ENCODE results near the gene NCAM1.

The NCAM1 gene

DNA sequence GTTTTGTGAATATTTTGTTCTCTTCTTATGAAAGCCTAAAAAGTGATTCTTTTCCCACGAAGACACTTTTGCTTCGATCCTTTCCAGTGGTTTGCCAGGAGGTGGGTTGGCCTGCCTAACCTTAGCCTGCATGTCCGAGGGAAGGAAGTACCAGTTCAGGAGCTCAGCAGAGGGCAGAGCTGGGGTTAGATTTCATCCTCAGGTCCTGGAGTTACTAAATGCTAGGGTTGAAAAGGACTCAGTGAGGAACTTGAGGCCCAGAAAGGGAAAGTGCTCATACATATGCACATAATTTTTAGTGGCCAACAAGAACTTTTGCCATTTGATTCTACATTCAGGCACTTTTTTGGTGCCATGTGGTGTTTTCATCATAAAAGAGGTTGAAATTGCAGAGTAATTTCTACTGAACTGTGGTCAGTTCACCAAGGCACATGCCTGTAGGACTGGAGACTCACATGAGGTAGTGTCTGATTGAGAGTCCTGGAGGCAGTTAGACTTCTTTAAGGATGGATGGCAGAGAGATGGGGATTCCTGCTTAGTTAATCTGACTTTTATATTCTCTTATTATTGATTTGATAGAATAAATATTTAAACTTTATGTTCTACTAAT, 36.7 kb downstream of the NCAM1 start:
- no peak for DNase-seq (ENCODE audit: low read depth)
- H3K4me3 ChIP-seq (ENCODE audit: low read depth, low read length), result no peak overlapping the region
- TF ChIP-seq, protein P1, sequence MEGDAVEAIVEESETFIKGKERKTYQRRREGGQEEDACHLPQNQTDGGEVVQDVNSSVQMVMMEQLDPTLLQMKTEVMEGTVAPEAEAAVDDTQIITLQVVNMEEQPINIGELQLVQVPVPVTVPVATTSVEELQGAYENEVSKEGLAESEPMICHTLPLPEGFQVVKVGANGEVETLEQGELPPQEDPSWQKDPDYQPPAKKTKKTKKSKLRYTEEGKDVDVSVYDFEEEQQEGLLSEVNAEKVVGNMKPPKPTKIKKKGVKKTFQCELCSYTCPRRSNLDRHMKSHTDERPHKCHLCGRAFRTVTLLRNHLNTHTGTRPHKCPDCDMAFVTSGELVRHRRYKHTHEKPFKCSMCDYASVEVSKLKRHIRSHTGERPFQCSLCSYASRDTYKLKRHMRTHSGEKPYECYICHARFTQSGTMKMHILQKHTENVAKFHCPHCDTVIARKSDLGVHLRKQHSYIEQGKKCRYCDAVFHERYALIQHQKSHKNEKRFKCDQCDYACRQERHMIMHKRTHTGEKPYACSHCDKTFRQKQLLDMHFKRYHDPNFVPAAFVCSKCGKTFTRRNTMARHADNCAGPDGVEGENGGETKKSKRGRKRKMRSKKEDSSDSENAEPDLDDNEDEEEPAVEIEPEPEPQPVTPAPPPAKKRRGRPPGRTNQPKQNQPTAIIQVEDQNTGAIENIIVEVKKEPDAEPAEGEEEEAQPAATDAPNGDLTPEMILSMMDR (conservative IDR thresholded peaks at IDR 0.05; ENCODE audit: low read depth, low read length), result no peak

DNA sequence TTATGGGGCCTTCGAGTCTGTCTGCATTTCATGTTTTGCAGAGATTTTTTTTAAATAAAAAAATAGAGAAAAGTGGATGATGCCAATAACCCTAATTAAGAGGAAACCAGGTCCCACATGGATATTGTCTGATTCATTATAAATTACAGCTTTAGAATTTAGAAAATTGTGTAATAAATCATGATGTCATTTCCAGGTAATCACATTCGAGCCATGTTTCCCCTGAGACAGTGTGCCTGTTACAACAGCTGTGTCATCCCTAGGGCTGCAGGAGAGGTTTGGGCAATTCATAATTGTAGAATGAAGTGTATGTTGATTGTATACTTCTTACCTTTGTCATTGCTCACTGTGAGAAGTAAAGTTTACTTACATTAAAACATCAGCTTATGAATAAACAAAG, 38.3 kb downstream of the NCAM1 start:
- DNase-seq (ENCODE audit: low read depth), result no peak
- H3K4me3 ChIP-seq (ENCODE audit: low read depth, low read length), result no peak overlapping the region
- TF ChIP-seq, protein P1 (conservative IDR thresholded peaks at IDR 0.05; ENCODE audit: low read depth, low read length), result no peak

DNA sequence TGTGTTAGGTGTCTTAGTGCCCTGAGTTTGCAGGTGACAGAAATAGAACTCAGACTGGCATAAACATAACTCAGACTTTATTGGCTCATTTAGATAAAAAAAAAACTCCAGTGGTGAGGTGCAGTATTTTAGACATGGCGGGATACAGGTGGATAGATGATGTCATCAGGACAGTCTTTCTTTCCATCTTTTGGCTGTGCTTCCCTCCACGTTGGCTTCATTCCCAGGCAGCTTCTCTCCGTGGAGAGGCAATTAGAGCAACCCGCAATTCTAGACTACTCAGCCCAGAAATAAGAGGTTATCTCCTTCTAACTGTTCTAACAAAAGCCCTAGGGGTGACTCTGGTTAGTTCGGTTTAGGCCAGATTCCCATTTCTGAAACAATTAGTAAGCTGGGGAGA, 40.5 kb downstream of the NCAM1 start:
- TF ChIP-seq, protein P1 (conservative IDR thresholded peaks at IDR 0.05; ENCODE audit: low read depth, low read length), result no peak
- DNase-seq (ENCODE audit: low read depth), result no peak
- H3K4me3 ChIP-seq (ENCODE audit: low read depth, low read length), result no peak overlapping the region

- no peak overlapping the region for H3K4me3 ChIP-seq (ENCODE audit: low read depth, low read length)
- peak; percentile 33 for DNase-seq (ENCODE audit: low read depth)
- TF ChIP-seq, protein P1 (conservative IDR thresholded peaks at IDR 0.05; ENCODE audit: low read depth, low read length), result no peak
These were observed 45.8 kb downstream of the NCAM1 start for GRCh38 chr11:113006896-113007445.

DNA sequence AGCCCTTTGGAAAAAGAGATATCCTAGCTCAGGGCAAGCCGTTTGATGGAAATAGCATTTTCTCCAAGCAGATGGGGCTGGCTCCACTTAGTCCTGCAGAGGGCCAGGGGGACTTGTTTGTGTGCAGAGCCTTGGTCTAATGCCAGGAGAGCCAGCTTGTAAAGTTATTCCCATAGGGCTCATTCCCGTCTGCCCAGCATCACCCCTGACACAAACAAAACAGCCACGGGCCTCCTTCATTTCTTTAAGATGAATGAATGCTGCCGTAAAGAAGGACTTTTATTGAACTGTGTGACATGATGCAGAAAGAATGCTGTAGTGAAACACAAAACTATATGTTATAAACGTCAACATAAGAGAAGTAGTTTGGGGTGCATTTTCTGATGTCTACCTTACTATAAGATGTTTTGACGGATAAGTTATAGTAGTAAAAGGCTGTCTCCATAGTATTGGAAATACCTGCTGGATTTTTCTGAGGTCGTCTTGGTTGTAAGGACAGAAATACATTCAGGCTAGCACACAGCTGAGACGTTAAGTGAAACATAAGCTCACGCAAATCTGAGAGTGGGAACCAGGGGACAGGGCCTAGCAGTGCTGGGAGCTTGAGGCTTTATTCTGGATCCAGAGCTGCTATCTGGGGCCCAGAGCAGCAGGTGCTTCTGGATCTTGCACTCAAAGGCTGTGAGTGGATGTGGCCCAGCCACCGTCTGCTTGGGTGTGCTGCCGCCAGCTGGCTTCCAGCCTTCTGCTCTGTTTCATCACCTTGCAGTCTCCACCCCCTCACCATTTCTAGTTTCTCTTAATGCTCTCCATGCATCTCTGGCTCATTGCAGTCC, 53.3 kb downstream of the NCAM1 start:
- TF ChIP-seq, protein P1 (conservative IDR thresholded peaks at IDR 0.05; ENCODE audit: low read depth, low read length), result no peak
- no peak overlapping the region for H3K4me3 ChIP-seq (ENCODE audit: low read depth, low read length)
- DNase-seq (ENCODE audit: low read depth), result peak; percentile 18

- no peak for DNase-seq (ENCODE audit: low read depth)
- TF ChIP-seq, protein P1 (conservative IDR thresholded peaks at IDR 0.05; ENCODE audit: low read depth, low read length), result no peak
- H3K4me3 ChIP-seq (ENCODE audit: low read depth, low read length), result no peak overlapping the region
These were observed 53.9 kb downstream of the NCAM1 start for GRCh38 chr11:113015098-113015455.

Measured in choroid plexus epithelial cell (primary cell).